Tibial nerve (tissue), 4 donors: Measurements from ENCODE around the gene OR7C1. TPM values are rescaled to one million over a fixed set of nuclear protein-coding genes. Genes with fewer than 3 reads are reported as not detected.
"Not testable (repeated sequence)": the region's sequence is repeated elsewhere in the genome, so short reads cannot be mapped to it uniquely, and the experiment has no call there.

Experiments
- DNase-seq, 2 donors: peaks; one replicate each; pipeline ENCODE4 v3.0.0-alpha.2; 2019; ENCODE audit warnings: low spot score in 2 of 2
- H3K27ac ChIP-seq, 4 donors: fragments of 200-600 bp; sonication (generic) in 3 of 4; one replicate each; pipeline ENCODE4 v1.5.1; 2017 to 2019; ENCODE audit warnings: mild to moderate bottlenecking in 1 of 4
- H3K27me3 ChIP-seq, 2 donors: fragments of 200-600 bp; sonication (generic) in 1 of 2; one replicate each; pipeline versions ENCODE4 v1.5.1 to v1.6.0; 2017 to 2019
- H3K36me3 ChIP-seq, 3 donors: fragments of 200-600 bp; sonication (generic); one replicate each; pipeline ENCODE4 v1.5.1; 2018 to 2019
- H3K4me1 ChIP-seq, 4 donors: fragments of 200-600 bp; sonication (generic) in 3 of 4; one replicate each; pipeline ENCODE4 v1.5.1; 2017 to 2019
- H3K4me3 ChIP-seq, 4 donors: fragments of 200-600 bp; sonication (generic) in 3 of 4; one replicate each; pipeline ENCODE4 v1.5.1; 2017 to 2019; ENCODE audit warnings: mild to moderate bottlenecking in 1 of 4, moderate library complexity in 1 of 4
- H3K9me3 ChIP-seq, 4 donors: fragments of 200-600 bp; sonication (generic) in 3 of 4; one replicate each; pipeline ENCODE4 v1.5.1; 2017 to 2019
- CTCF ChIP-seq, 5 experiments: fragments of 200-600 bp in 3 of 5; fragments of 450-650 bp in 2 of 5; sonication (generic) in 3 of 5; IDR thresholded peaks; one replicate each; pipeline ENCODE4 v1.5.1; 2016 to 2019; ENCODE audit warnings: antibody characterized with exemption in 5 of 5, mild to moderate bottlenecking in 3 of 5, moderate library complexity in 2 of 5
- EP300 ChIP-seq, 2 donors: sonication (generic); formaldehyde crosslinking; IDR thresholded peaks; one replicate each; pipeline ENCODE4 v1.6.1; 2017; ENCODE audit warnings: antibody characterized with exemption in 2 of 2, mild to moderate bottlenecking in 1 of 2
- POLR2A ChIP-seq, 2 donors: fragments of 450-650 bp; IDR thresholded peaks; one replicate each; pipeline ENCODE4 v1.6.1; 2017; ENCODE audit warnings: antibody characterized with exemption in 2 of 2, mild to moderate bottlenecking in 2 of 2, moderate library complexity in 2 of 2
- WGBS, 2 donors: methylation state at CpG; one replicate each; pipeline ENCODE4 v1.1.5; 2018; 5-methylcytosine and 5-hydroxymethylcytosine counted together
- total RNA-seq, 4 donors: library from RNA; depleted of rRNA; stranded (reverse); fragments of >200 nt; gene quantifications; one replicate each; pipeline ENCODE4 v1.1.0, GENCODE V29; 2016

OR7C1 gene
- total RNA-seq, 4 donors from 2014 or later = 0.21 to 2.4 (median 0.30) TPM; not detected in 1

GRCh38 chr19:14804765-14805164, 30.2 kb downstream of the OR7C1 start:
- 62 to 68% methylated on average over 3 of the region's 3 CpGs for WGBS, 2 donors
- no peak for TF ChIP-seq POLR2A (IDR thresholded peaks at IDR 0.05)
- TF ChIP-seq CTCF (IDR thresholded peaks at IDR 0.05) = no peak
- TF ChIP-seq EP300 (IDR thresholded peaks at IDR 0.05) = no peak
- H3K36me3 ChIP-seq = no peaks in the 10 kb centered on the region
- no peak overlapping the region for H3K4me3 ChIP-seq
- no peaks in the 10 kb centered on the region for H3K9me3 ChIP-seq
- no peak for DNase-seq
- H3K4me1 ChIP-seq = peaks cover 0 to 7% (median 0%) of the 10 kb centered on the region in 4 donors
- H3K27ac ChIP-seq = no peak overlapping the region
- no peaks in the 10 kb centered on the region for H3K27me3 ChIP-seq

GRCh38 chr19:14798760-14799159, 36.2 kb downstream of the OR7C1 start:
- Histone ChIP-seq H3K36me3 (no peaks in the 10 kb centered on the region), H3K4me3 (no peak overlapping the region), H3K27ac (no peak overlapping the region), H3K9me3 (no peaks in the 10 kb centered on the region), H3K4me1 (no peaks in the 10 kb centered on the region), H3K27me3 (no peaks in the 10 kb centered on the region)
- TF ChIP-seq EP300 (IDR thresholded peaks at IDR 0.05) = no peak
- TF ChIP-seq POLR2A (IDR thresholded peaks at IDR 0.05) = no peak
- no peak for DNase-seq
- 79 to 85% methylated on average over 5 of the region's 5 CpGs for WGBS, 2 donors

- WGBS, 2 donors = 93 to 94% methylated on average over 11 of the region's 11 CpGs
- H3K9me3 ChIP-seq = peaks cover 0 to 5% (median 1%) of the 10 kb centered on the region in 4 donors
- DNase-seq = no peak
- no peak overlapping the region for H3K4me3 ChIP-seq
- H3K4me1 ChIP-seq = no peaks in the 10 kb centered on the region
- TF ChIP-seq CTCF (IDR thresholded peaks at IDR 0.05) (no peak), POLR2A (IDR thresholded peaks at IDR 0.05) (no peak), EP300 (IDR thresholded peaks at IDR 0.05) (no peak)
- no peaks in the 10 kb centered on the region for H3K36me3 ChIP-seq
- no peak overlapping the region for H3K27ac ChIP-seq
- no peaks in the 10 kb centered on the region for H3K27me3 ChIP-seq
These were observed 39.0 kb downstream of the OR7C1 start for GRCh38 chr19:14796021-14796420.

- Histone ChIP-seq H3K36me3 (no peaks in the 10 kb centered on the region), H3K4me1 (no peaks in the 10 kb centered on the region), H3K9me3 (peaks cover 0 to 5% (median 1%) of the 10 kb centered on the region in 4 donors), H3K27ac (no peak overlapping the region), H3K4me3 (no peak overlapping the region), H3K27me3 (no peaks in the 10 kb centered on the region)
- TF ChIP-seq CTCF (IDR thresholded peaks at IDR 0.05) (no peak), POLR2A (IDR thresholded peaks at IDR 0.05) (no peak), EP300 (IDR thresholded peaks at IDR 0.05) (no peak)
- DNase-seq = no peak
- 83 to 88% methylated on average over 5 of the region's 5 CpGs for WGBS, 2 donors
These were observed 39.8 kb downstream of the OR7C1 start for GRCh38 chr19:14795078-14795721.

- not testable (repeated sequence) for H3K27ac ChIP-seq, H3K36me3 ChIP-seq, H3K27me3 ChIP-seq, H3K4me3 ChIP-seq, DNase-seq, H3K4me1 ChIP-seq
- 77 to 79% methylated on average over 6 of the region's 6 CpGs for WGBS, 2 donors
- H3K9me3 ChIP-seq = peaks cover 0 to 15% (median 1%) of the 10 kb centered on the region in 4 donors
These were observed 42.7 kb downstream of the OR7C1 start for GRCh38 chr19:14792250-14792649.

GRCh38 chr19:14786421-14786851, 48.5 kb downstream of the OR7C1 start:
- no peak for DNase-seq
- H3K27ac ChIP-seq = no peak overlapping the region
- no peaks in the 10 kb centered on the region for H3K4me1 ChIP-seq
- no peak overlapping the region for H3K4me3 ChIP-seq
- no peaks in the 10 kb centered on the region for H3K27me3 ChIP-seq
- peaks cover 0 to 16% (median 0%) of the 10 kb centered on the region in 4 donors for H3K9me3 ChIP-seq
- H3K36me3 ChIP-seq = no peaks in the 10 kb centered on the region
- 16% methylated on average over 18 of the region's 18 CpGs for WGBS, 2 donors
- no peak for TF ChIP-seq EP300 (IDR thresholded peaks at IDR 0.05)
- peak; percentile 13 to 36 (median 22) for TF ChIP-seq CTCF (IDR thresholded peaks at IDR 0.05)

GRCh38 chr19:14785102-14785793, 49.7 kb downstream of the OR7C1 start:
- peak in 1 of 2 donors; percentile 15 for DNase-seq
- peak overlapping the region in 1 of 4 donors; percentile 59 for H3K27ac ChIP-seq
- H3K4me3 ChIP-seq, H3K36me3 ChIP-seq, H3K27me3 ChIP-seq, H3K4me1 ChIP-seq: not testable (repeated sequence)
- peaks cover 0 to 16% (median 0%) of the 10 kb centered on the region in 4 donors for H3K9me3 ChIP-seq
- WGBS, 2 donors = 65 to 72% methylated on average over 8 to 9 of the region's 11 CpGs

GRCh38 chr19:14784730-14785101, 50.3 kb downstream of the OR7C1 start:
- H3K9me3 ChIP-seq = peaks cover 0 to 16% (median 0%) of the 10 kb centered on the region in 4 donors
- H3K4me3 ChIP-seq, H3K27ac ChIP-seq, H3K36me3 ChIP-seq, H3K27me3 ChIP-seq, H3K4me1 ChIP-seq: not testable (repeated sequence)
- WGBS, 2 donors = 43 to 46% methylated on average over 9 to 10 of the region's 10 CpGs
- peak in 1 of 2 donors; percentile 17 for DNase-seq
